Measurements from ENCODE around the gene HOATZ.

HOATZ gene

GRCh38 chr11:111523343-111523742, 8.8 kb downstream of the HOATZ start:
- Histone ChIP-seq H3K4me3 (ENCODE audit: low read depth, low read length, poor library complexity, severe bottlenecking) (no peak overlapping the region), H3K9ac (ENCODE audit: low read length) (no peak overlapping the region), H3K27me3 (ENCODE audit: insufficient read depth, low read length) (peaks cover 4% of the 10 kb centered on the region; the same call in 1 of the 2 replicates), H4K20me1 (ENCODE audit: insufficient read depth, low read length) (no peaks in the 10 kb centered on the region), H3K4me1 (ENCODE audit: insufficient read depth, low read length, severe bottlenecking) (no peaks in the 10 kb centered on the region), H3K27ac (ENCODE audit: low read depth, low read length, poor library complexity, severe bottlenecking) (no peak overlapping the region), H3K9me2 (ENCODE audit: low read depth, low read length) (no peaks in the 10 kb centered on the region), H3K79me2 (ENCODE audit: insufficient read depth, low read length) (no peaks in the 10 kb centered on the region), H3K4me2 (ENCODE audit: low read length) (no peak overlapping the region), H3K36me3 (ENCODE audit: insufficient read depth, low read length) (no peaks in the 10 kb centered on the region), H3F3A (ENCODE audit: insufficient read depth, low read length) (no peaks in the 10 kb centered on the region), H2AFZ (ENCODE audit: low read length) (no peak overlapping the region), H3K9me3 (ENCODE audit: low read length) (no peaks in the 10 kb centered on the region)
- TF ChIP-seq EZH2 (IDR thresholded peaks at IDR 0.05; ENCODE audit: borderline replicate concordance, low read length) (no peak), CTCF (IDR thresholded peaks at IDR 0.05; ENCODE audit: low read length) (no peak)

GRCh38 chr11:111524056-111524455, 9.5 kb downstream of the HOATZ start:
- TF ChIP-seq CTCF (IDR thresholded peaks at IDR 0.05; ENCODE audit: low read length), result no peak
- TF ChIP-seq EZH2 (IDR thresholded peaks at IDR 0.05; ENCODE audit: borderline replicate concordance, low read length), result no peak
- H3K4me2 ChIP-seq (ENCODE audit: low read length), result no peak overlapping the region
- H3K4me1 ChIP-seq (ENCODE audit: insufficient read depth, low read length, severe bottlenecking), result no peaks in the 10 kb centered on the region
- H4K20me1 ChIP-seq (ENCODE audit: insufficient read depth, low read length), result no peaks in the 10 kb centered on the region
- H3K9ac ChIP-seq (ENCODE audit: low read length), result no peak overlapping the region
- no peak overlapping the region for H3K4me3 ChIP-seq (ENCODE audit: low read depth, low read length, poor library complexity, severe bottlenecking)
- no peaks in the 10 kb centered on the region for H3K79me2 ChIP-seq (ENCODE audit: insufficient read depth, low read length)
- no peak overlapping the region for H3K27ac ChIP-seq (ENCODE audit: low read depth, low read length, poor library complexity, severe bottlenecking)
- H3K9me2 ChIP-seq (ENCODE audit: low read depth, low read length), result no peaks in the 10 kb centered on the region
- no peaks in the 10 kb centered on the region for H3K36me3 ChIP-seq (ENCODE audit: insufficient read depth, low read length)
- no peaks in the 10 kb centered on the region for H3K9me3 ChIP-seq (ENCODE audit: low read length)
- H3K27me3 ChIP-seq (ENCODE audit: insufficient read depth, low read length), result peaks cover 4% of the 10 kb centered on the region; the same call in 1 of the 2 replicates
- H3F3A ChIP-seq (ENCODE audit: insufficient read depth, low read length), result no peaks in the 10 kb centered on the region
- no peak overlapping the region for H2AFZ ChIP-seq (ENCODE audit: low read length)

- no peak overlapping the region for H2AFZ ChIP-seq (ENCODE audit: low read length)
- H3K9ac ChIP-seq (ENCODE audit: low read length), result no peak overlapping the region
- no peaks in the 10 kb centered on the region for H3K36me3 ChIP-seq (ENCODE audit: insufficient read depth, low read length)
- H3F3A ChIP-seq (ENCODE audit: insufficient read depth, low read length), result no peaks in the 10 kb centered on the region
- H3K9me3 ChIP-seq (ENCODE audit: low read length), result no peaks in the 10 kb centered on the region
- H3K79me2 ChIP-seq (ENCODE audit: insufficient read depth, low read length), result no peaks in the 10 kb centered on the region
- peaks cover 4% of the 10 kb centered on the region; the same call in 1 of the 2 replicates for H3K27me3 ChIP-seq (ENCODE audit: insufficient read depth, low read length)
- H3K27ac ChIP-seq (ENCODE audit: low read depth, low read length, poor library complexity, severe bottlenecking), result no peak overlapping the region
- no peaks in the 10 kb centered on the region for H3K4me1 ChIP-seq (ENCODE audit: insufficient read depth, low read length, severe bottlenecking)
- no peak overlapping the region for H3K4me3 ChIP-seq (ENCODE audit: low read depth, low read length, poor library complexity, severe bottlenecking)
- no peak overlapping the region for H3K4me2 ChIP-seq (ENCODE audit: low read length)
- H3K9me2 ChIP-seq (ENCODE audit: low read depth, low read length), result no peaks in the 10 kb centered on the region
- no peak for TF ChIP-seq CTCF (IDR thresholded peaks at IDR 0.05; ENCODE audit: low read length)
- no peak for TF ChIP-seq EZH2 (IDR thresholded peaks at IDR 0.05; ENCODE audit: borderline replicate concordance, low read length)
- H4K20me1 ChIP-seq (ENCODE audit: insufficient read depth, low read length), result no peaks in the 10 kb centered on the region
Observed at GRCh38 chr11:111525456-111525855, 10.9 kb downstream of the HOATZ start.
